ENCODE measurements around the gene OSBPL5.

Gene OSBPL5

DNA sequence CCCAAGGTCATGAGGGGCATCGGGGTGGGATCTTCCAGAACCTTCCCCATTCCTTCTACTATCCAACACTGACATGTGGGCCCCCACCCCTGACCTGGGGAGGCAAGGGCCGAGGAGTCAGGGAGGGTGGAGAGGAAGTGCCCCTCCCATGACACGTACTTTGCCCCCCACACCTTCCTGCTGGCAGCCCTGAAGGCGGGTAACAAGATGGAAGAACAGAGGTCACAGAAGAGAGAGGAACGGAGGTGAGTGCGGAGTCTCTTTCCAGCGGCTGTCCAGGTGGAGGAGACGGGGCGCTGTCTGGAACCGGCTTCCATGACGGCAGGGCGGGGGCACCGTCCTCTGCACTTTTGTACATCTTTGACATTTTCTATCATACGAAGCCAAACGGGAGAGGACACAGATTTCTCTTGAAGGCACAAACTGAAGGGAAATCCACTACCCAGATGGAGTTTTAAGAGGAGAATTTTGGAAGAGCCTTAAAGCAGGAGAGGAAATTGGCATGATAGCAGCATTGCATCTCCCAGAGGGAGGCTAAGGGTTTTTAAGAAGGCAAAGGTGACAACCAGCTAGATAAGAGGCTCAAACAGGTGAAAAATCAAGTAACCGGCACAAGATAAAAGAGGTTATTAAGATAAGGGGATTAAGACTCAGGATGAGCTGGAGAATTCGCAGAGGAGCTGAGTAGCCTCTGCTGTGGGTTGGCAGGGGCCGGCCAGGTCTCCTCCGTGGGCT is 16.7 kb downstream of the OSBPL5 start:
- no peak for DNase-seq (ENCODE audit: low spot score)

DNA sequence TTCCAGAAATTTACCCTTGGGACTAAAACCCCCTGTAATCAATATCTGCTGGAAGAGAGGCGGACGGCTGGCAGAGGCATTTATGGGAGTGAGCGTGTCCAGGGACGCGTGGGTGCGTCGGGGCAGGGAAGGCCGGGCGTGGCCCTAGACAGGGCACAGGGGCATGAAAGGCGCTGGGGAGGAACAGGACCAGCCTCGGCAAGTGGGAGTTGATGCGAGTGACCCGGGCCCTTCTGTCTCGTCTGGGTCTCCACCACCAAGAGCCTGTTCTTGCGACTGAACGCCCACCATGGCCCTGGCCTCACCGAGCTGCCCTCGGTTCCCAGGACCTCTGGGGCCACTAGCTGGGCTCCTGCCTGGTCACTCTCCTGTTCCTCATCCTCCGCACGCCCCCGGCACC is 17.5 kb downstream of the OSBPL5 start:
- DNase-seq (ENCODE audit: low spot score), result no peak

- DNase-seq (ENCODE audit: low spot score), result no peak
Measured at GRCh38 chr11:3147257-3147619, 17.9 kb downstream of the OSBPL5 start.

- DNase-seq (ENCODE audit: low spot score), result no peak
Measured at GRCh38 chr11:3146612-3147256, 18.4 kb downstream of the OSBPL5 start.

DNA sequence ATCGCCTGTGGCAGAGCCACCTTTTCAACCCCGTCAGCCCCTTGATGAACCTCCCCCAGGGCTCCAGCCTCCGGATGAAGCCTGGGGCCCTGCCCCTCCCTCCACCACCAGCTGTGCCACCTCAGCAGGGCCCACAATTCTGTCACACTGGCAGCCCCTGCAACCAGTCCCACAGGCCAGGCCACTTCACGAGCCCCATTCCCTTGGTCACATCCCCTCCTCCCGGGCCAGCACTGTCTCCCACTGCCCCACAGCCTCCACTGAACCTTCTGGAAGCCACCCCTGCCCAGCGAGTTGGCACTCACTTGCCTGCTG is 19.9 kb downstream of the OSBPL5 start:
- DNase-seq (ENCODE audit: low spot score), result no peak

DNA sequence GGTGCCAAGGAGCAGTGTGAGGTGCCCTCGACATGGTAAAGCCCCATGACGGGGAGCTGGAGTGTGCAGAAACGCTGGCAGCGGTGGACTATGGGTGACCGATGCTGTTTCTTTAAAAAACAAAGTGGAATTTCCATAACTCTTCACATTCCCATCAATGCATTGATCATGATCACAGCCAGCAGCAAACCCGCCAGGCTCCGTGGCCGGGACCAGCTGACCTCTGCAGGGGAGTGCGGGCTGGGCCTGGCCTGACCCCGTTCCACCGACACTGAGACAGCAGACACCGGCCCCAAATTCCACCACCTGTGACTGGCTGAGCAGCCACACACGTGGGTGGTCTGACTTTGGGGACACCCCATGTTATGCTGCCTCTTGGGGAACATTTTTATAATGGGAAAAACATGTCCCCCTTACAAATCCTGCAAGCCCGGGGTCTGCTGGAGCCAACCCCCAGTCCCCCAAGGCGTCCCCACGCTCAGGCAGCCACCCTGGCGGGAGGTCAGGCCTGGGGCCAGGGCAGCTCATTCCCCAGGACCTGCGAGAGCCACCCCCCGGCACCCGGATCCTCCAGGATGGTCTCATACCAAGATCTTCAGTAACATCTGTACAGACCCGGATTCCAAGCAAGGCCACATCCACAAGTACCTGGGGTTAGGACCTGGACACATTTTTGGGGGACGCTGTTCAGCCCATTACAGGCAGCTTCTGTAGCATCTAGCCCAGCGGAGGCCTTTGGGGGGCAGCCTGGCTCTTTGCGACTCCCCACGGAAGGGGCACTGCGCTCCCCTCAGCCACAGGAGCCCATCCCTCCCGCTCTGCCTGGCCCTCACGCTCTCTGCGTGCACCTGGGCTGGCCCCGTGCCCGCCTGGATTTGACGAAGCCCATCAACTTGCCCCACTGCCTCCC is 20.6 kb downstream of the OSBPL5 start:
- no peak for DNase-seq (ENCODE audit: low spot score)

- no peak for DNase-seq (ENCODE audit: low spot score)
Measured at GRCh38 chr11:3143136-3143880, 21.8 kb downstream of the OSBPL5 start.

DNA sequence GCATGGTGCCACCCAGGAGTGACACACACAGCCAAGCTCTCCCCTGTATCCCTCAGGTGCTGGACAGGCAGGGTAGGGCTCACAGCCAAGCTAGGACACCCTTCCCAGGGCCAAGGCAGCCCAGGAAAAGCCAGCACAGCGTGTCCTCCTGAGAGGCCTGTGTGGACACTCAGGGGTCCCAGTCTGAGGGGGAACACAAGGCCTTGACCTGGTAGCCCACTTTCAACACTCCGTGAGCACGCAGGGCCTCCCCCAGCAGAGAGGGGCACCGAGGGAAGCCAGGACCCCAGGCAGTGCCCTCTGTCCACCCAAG is 24.9 kb downstream of the OSBPL5 start:
- DNase-seq (ENCODE audit: low spot score), result no peak

DNA sequence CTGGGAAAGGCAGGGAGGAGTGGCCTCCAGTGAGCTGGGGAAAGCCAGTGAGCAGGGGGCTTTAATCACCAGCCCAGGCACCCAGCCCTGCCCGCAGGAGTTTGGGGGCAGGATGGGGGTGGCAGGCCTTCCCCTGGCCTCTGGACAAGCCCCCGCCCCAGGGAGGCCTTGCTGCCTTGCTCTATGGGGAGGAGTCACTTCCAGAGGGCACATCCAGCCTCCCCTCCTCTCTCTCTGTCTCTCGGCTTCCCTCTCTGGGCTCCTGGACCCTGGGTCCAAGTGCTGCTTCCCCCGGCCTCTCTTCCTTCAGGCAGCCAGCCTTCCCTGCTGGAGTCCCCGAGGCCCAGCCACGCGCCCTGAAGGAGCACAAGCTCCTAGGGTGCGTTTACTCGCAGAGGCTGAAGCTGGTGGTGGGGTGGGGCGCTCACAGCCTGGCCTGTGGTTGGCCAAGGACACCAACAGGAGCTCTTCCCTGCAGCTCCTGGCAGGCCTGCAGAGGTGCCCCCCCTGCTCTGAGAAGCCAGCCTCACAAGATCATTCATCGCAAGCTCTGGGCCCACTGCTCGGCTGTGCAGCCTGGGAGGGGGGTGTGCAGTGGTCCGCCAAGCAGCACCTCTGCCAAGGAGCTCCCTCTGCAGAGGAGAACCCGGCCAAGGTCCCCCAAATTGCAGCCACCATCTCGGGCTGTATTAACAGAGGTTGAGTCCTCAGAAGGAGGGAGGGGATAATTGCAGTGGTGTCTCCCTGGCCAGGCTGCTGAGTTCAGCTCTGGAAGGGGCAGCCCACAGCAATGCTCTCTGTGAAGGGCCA is 25.4 kb downstream of the OSBPL5 start:
- no peak for DNase-seq (ENCODE audit: low spot score)

DNA sequence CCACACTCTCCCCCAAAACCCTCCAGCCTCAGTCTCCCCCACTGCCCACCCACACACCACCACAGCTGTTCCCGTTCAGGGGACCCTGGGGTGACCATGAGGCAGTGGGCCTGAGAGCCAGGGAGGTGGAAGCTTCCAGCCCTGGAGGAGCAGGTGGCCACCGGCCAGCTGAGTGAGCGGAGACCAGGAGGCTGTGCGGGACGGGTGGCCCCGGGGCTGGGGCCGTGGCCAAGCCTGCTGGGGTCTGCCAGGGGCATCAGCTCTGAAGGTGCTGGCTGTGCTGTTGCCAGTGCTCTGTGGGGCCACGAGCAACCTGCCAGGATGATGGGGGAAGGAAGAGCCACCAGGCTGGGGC is 26.0 kb downstream of the OSBPL5 start:
- DNase-seq (ENCODE audit: low spot score), result no peak

DNA sequence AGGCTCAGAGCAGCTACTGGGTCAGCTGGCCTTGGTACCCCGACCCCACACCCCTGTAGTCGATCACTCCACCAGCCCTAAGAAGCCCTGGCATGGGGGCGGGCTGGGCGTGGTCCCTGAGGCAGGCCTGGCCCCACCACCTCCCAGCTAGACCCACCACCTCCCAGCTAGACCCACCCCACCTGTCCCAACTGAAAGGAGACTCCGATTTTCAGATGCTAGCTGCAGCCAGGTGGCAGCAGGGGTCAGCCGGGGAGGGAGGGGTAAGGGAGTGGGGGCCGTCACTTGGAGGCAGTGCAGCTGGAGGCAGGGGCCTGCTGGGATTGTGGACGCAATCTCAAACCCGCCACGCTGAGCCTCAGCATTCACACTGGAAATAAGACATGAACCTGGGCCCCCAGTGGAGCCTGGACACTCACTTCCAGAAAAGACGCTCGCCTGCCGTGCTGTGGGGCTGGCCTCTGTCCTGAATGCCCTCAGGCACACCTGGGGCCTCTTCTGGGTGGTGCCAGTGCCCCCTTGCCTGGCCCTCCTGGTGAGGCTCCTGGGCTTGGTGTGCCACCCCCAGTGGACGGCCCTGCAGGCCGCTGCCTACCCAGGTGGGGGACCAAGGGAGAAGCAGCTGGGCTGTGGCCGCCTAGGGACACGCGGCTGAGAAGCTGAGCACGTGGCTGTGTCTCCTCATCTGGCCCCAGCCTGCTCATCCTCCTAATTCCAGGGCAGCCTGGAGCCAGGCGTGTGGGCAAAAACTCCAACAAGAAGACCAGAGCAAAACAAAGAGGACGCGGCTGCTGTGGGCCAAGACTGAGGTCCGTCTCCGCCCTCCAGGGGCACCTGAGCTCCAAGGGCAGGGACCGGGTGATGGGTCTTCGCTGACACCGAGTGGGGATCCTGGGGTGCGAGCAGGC is 26.7 kb downstream of the OSBPL5 start:
- no peak for DNase-seq (ENCODE audit: low spot score)

GRCh38 chr11:3137486-3138177 is 27.5 kb downstream of the OSBPL5 start:
- no peak for DNase-seq (ENCODE audit: low spot score)

DNA sequence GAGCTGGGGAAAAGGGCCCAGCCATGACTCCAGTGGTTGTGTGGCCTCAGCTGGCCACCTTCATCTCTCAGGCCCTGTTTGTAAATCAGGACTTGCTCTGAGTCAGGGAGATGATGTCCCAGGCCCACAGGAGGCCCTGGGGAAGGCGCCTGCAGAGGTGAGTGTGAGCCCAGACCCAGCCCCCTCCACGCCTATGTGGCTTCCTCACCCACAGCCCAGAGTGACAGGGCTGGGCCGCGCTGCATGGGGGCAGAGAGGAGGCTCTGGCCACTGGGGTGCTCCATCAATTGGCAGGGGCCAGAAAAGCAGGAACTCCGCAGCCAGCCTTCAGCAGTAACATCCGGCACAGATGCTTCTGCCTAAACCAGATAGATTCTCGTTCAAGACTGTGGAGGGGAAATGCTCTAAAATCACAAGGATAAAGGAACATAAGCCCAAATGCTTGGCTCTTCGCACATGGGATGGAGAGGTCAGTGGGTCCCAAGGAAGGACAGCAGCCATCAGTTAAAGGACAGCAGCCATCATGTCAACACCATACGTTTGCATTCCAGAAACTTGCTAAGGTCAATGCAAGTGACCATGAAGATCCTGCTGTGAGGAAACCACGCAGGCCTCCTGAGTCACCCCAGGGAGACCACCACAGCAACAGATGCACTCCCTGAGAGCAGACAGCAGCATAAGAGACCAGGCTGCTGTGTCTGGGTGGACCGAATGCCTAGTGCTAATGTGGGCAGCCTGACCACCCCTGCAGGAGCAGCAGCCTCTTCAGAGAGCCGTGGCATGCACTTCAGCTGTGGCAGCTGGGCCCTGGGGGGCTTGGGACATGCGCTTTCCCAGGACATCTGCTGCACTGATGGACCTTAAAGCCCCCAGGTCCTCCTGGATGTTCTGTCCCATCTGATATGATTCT is 28.3 kb downstream of the OSBPL5 start:
- DNase-seq (ENCODE audit: low spot score), result no peak

GRCh38 chr11:3135481-3136440 is 29.3 kb downstream of the OSBPL5 start:
- DNase-seq (ENCODE audit: low spot score), result peak; percentile 60

- peak; percentile 68 for DNase-seq (ENCODE audit: low spot score)
Measured at GRCh38 chr11:3134651-3135480, 30.2 kb downstream of the OSBPL5 start.

DNA sequence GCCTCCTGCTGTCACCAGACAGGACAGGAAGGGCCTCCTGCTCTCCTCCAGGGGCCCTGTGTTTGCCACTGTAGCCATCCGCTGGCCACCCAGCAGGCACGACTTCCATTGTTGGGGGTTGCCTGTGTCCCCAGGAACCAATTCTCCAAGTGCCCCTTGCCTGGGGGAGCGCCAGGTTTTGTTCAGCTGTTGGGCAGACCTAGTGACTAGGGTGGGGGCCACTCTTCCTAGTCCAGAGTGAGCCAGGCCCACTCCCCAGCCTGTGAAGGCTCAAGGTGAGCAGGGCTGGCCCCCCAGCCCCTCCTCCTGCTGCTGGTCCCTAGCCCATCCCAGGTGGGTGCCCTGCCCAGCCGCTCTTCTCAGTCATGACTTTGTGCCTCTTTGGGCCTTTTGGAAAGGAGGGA is 30.9 kb downstream of the OSBPL5 start:
- peak; percentile 55 for DNase-seq (ENCODE audit: low spot score)
